K562 (cell line): ENCODE measurements around the gene NRF1. TPM values are rescaled to one million over a fixed set of nuclear protein-coding genes. Genes with fewer than 3 reads are reported as not detected.

Experiments
- ARID1B ChIP-seq: fragments of 450-650 bp; IDR thresholded peaks from 2 replicates; pipeline ENCODE4 v1.6.1; 2016; ENCODE audit warnings: antibody characterized with exemption, mild to moderate bottlenecking, inconsistent platforms
- CCNT2 ChIP-seq: IDR thresholded peaks from 2 replicates; pipeline ENCODE4 v1.6.1; 2011; ENCODE audit warnings: borderline replicate concordance, low read depth, mild to moderate bottlenecking, moderate library complexity, mixed read lengths, low read length; ENCODE audit not compliant: insufficient read length; ENCODE audit errors: extremely low read depth
- FOXP1 ChIP-seq: sonication (generic); formaldehyde crosslinking; IDR thresholded peaks from 2 replicates; pipeline ENCODE4 v1.8.0; 2022; ENCODE audit warnings: mild to moderate bottlenecking, missing genetic modification reagents
- GTF2A2 ChIP-seq: IDR thresholded peaks from 2 replicates; pipeline ENCODE4 v1.6.1; 2016; ENCODE audit warnings: mild to moderate bottlenecking, missing genetic modification characterization, missing compliant biosample characterization
- HDAC1 ChIP-seq, 2 experiments: fragments of 450-650 bp; IDR thresholded peaks; 2 replicates each; pipeline ENCODE4 v1.6.1; 2016 to 2017; ENCODE audit warnings: inconsistent platforms in 1 of 2, mild to moderate bottlenecking in 1 of 2, moderate library complexity in 1 of 2
- HNRNPK ChIP-seq: fragments of 200-400 bp; formaldehyde crosslinking; IDR thresholded peaks from one replicate; pipeline ENCODE4 v1.6.1; 2018; ENCODE audit warnings: mild to moderate bottlenecking, low read depth, low read length; ENCODE audit not compliant: poor library complexity, severe bottlenecking
- KLF13 ChIP-seq: fragments of 450-650 bp; IDR thresholded peaks from 2 replicates; pipeline ENCODE4 v1.6.1; 2016; ENCODE audit warnings: missing genetic modification characterization, low read depth, mild to moderate bottlenecking, missing compliant biosample characterization, moderate library complexity, borderline replicate concordance
- NCOA6 ChIP-seq: fragments of 450-650 bp; IDR thresholded peaks from 2 replicates; pipeline ENCODE4 v1.6.1; 2017; ENCODE audit warnings: mild to moderate bottlenecking
- NFYB ChIP-seq: IDR thresholded peaks from 2 replicates; pipeline ENCODE4 v1.6.1; 2011; ENCODE audit warnings: mild to moderate bottlenecking, moderate library complexity; ENCODE audit not compliant: insufficient read length; ENCODE audit errors: extremely low read depth
- NONO ChIP-seq, 2 experiments: fragments of 200-400 bp in 1 of 2; fragments of 450-650 bp in 1 of 2; formaldehyde crosslinking in 1 of 2; IDR thresholded peaks; 2 replicates each; pipeline ENCODE4 v1.6.1; 2017; ENCODE audit warnings: low read depth in 2 of 2, mild to moderate bottlenecking in 2 of 2, moderate library complexity in 2 of 2, low read length in 1 of 2
- NRF1 ChIP-seq, 2 experiments: fragments of 450-650 bp; IDR thresholded peaks in 1 of 2; conservative IDR thresholded peaks in 1 of 2; 2 replicates each; pipeline ENCODE4 v1.6.1; 2014; ENCODE audit warnings: mild to moderate bottlenecking in 2 of 2
- RAD21 ChIP-seq, 2 experiments: fragments of 250-450 bp in 1 of 2; fragments of 450-650 bp in 1 of 2; sonication (Bioruptor Pico) in 1 of 2; formaldehyde crosslinking in 1 of 2; IDR thresholded peaks in 1 of 2; conservative IDR thresholded peaks in 1 of 2; 2 replicates each; pipeline versions ENCODE4 v1.4.0 to v1.8.0; 2020 to 2022; ENCODE audit warnings: mild to moderate bottlenecking in 2 of 2, moderate library complexity in 1 of 2
- RNF2 ChIP-seq: sonication (generic); IDR thresholded peaks from 2 replicates; pipeline ENCODE4 v1.6.1; 2016
- TAF1 ChIP-seq: IDR thresholded peaks from 2 replicates; pipeline ENCODE4 v1.6.1; 2011; ENCODE audit warnings: mild to moderate bottlenecking, low read length, moderate library complexity; ENCODE audit not compliant: insufficient read depth, control insufficient read depth, severe bottlenecking; ENCODE audit errors: extremely low read depth
- YY1 ChIP-seq, 3 experiments: IDR thresholded peaks; 2 replicates each; pipeline ENCODE4 v1.6.1; 2011; ENCODE audit warnings: low read length in 2 of 3, mild to moderate bottlenecking in 2 of 3, moderate library complexity in 2 of 3, borderline replicate concordance in 1 of 3, control low read depth in 1 of 3, low read depth in 1 of 3; ENCODE audit not compliant: insufficient read depth in 3 of 3, insufficient replicate concordance in 2 of 3, control insufficient read depth in 1 of 3, insufficient read length in 1 of 3; ENCODE audit errors: extremely low read depth in 1 of 3
- ZNF146 ChIP-seq: IDR thresholded peaks from one replicate; pipeline ENCODE4 v1.6.1; 2018; ENCODE audit warnings: missing compliant biosample characterization; ENCODE audit not compliant: unreplicated experiment
- ZNF76 ChIP-seq: fragments of 250-450 bp; sonication (Bioruptor Pico); IDR thresholded peaks from 2 replicates; pipeline ENCODE4 v1.4.0; 2020; ENCODE audit warnings: mild to moderate bottlenecking, moderate library complexity, borderline replicate concordance
- ZSCAN32 ChIP-seq: fragments of 450-650 bp; formaldehyde crosslinking; IDR thresholded peaks from 2 replicates; pipeline ENCODE4 v1.4.0; 2020; ENCODE audit warnings: mild to moderate bottlenecking, moderate library complexity
- polyA plus RNA-seq, 8 experiments: library from polyadenylated mRNA; depleted of rRNA in 4 of 8; stranded (reverse) in 5 of 8; unstranded in 3 of 8; fragments of >200 nt; fragmentation: Nextera tagmentation in 2 of 8; fragmentation: Illumina TruSeq in 1 of 8; extraction: Ambion mirVana in 2 of 8; extraction: Trizol in 1 of 8; gene quantifications; 2 replicates each; pipeline versions ENCODE4 v1.2.1 to v1.2.3, GENCODE V29; 2011 to 2014; ENCODE audit warnings: inconsistent platforms in 1 of 8, missing spikeins in 1 of 8
- total RNA-seq, 7 experiments: library from RNA; depleted of rRNA in 6 of 7; stranded (reverse); fragments of >200 nt in 6 of 7; fragmentation: Illumina TruSeq in 2 of 7; extraction: Trizol in 2 of 7; gene quantifications; 2 replicates each; pipeline versions ENCODE4 v1.2.1 to v1.2.3, GENCODE V29; 2011 to 2021; ENCODE audit warnings: low replicate concordance in 1 of 7
- TF ChIP-seq, protein P1 (sequence below): fragments of 450-650 bp; IDR thresholded peaks from 2 replicates; pipeline ENCODE4 v1.6.1; 2016; ENCODE audit warnings: antibody characterized with exemption
- TF ChIP-seq, protein P2 (sequence below): sonication (generic); formaldehyde crosslinking; IDR thresholded peaks from 2 replicates; pipeline ENCODE4 v1.8.0; 2022; ENCODE audit warnings: mild to moderate bottlenecking, missing genetic modification reagents

NRF1 gene
- total and polyA plus RNA-seq, 9 of the 15 experiments (the other 6 are each of a cell fraction or from before 2014, with no cell fraction given), result 8.6 to 28.8 (median 20.3) TPM

DNA sequence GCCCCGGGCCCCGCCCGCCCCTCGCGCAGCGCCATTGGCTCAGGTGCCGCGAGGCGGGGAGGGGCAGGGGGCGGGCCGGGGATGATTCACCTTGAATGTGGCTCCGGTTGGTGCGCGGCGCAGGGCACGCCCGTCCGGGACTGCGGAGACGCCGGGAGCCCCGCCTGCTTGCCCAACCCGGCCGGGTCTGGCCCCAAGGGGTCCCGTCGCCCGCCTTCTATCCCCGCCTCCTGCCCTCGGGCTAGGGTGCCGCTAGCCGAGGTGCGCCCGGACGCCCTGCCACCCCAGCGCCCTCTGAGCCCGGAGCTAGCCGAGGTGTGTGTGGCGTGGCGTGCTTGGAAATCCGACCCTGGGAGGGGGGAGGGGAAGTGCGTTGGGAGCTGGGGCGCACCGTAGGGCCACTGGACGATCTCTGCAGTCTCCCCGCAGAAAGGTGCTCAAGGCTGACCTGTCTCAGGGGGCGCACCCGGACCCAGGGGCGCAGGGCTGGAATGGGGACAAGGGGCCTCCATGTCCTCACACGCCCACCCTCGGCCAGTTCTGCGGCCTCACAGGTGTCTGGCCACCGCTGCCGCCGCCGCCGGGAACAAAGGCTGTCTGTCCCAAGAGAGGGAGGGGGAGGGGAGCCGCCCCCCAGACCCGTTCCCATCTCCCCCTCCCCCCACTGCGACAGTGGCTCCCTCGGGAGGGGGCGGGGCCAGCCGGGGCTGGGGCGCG is 168.9 kb downstream of the NRF1 start (continued):
- TF ChIP-seq, protein P1, sequence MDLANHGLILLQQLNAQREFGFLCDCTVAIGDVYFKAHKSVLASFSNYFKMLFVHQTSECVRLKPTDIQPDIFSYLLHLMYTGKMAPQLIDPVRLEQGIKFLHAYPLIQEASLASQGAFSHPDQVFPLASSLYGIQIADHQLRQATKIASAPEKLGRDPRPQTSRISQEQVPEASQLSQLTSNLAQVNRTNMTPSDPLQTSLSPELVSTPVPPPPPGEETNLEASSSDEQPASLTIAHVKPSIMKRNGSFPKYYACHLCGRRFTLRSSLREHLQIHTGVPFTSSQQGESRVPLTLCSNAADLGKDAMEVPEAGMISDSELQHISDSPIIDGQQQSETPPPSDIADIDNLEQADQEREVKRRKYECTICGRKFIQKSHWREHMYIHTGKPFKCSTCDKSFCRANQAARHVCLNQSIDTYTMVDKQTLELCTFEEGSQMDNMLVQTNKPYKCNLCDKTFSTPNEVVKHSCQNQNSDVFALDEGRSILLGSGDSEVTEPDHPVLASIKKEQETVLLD, result peak; percentile 57
- TF ChIP-seq RAD21 (CRISPR knock-in tag; conservative IDR thresholded peaks at IDR 0.05 in 1 of 2, IDR thresholded peaks at IDR 0.05 in 1 of 2) (no peak), CCNT2 (peak; percentile 31), ZNF146 (CRISPR knock-in tag) (peak; percentile 4), TAF1 (no peak), HDAC1 (IDR thresholded peaks at IDR 0.05) (peak in 1 of 2 experiments; percentile 82; a peak in 3 of 4 replicates), YY1 (IDR thresholded peaks at IDR 0.05; ENCODE audit: borderline replicate concordance in 1 of 3, control insufficient read depth in 1 of 3, extremely low read depth in 1 of 3, insufficient read depth in 3 of 3, insufficient read length in 1 of 3, insufficient replicate concordance in 2 of 3, low read depth in 1 of 3, low read length in 2 of 3) (peak in 1 of 3 experiments; percentile 37), GTF2A2 (no peak), KLF13 (tag) (peak; percentile 37; the same call in 1 of the 2 replicates), HNRNPK (no peak), NONO (IDR thresholded peaks at IDR 0.05; ENCODE audit: low read depth in 2 of 2, low read length in 1 of 2) (peak in 1 of 2 experiments; percentile 69; a peak in 2 of 4 replicates), NCOA6 (peak; percentile 48), RNF2 (peak; percentile 54; the same call in 1 of the 2 replicates), FOXP1 (peak; percentile 89), ZSCAN32 (no peak), ZNF76 (no peak), NFYB (peak; percentile 19), NRF1 (conservative IDR thresholded peaks at IDR 0.05 in 1 of 2, IDR thresholded peaks at IDR 0.05 in 1 of 2) (peak; percentile 83 to 86), ARID1B (peak; percentile 52; the same call in 1 of the 2 replicates)
- TF ChIP-seq, protein P2, sequence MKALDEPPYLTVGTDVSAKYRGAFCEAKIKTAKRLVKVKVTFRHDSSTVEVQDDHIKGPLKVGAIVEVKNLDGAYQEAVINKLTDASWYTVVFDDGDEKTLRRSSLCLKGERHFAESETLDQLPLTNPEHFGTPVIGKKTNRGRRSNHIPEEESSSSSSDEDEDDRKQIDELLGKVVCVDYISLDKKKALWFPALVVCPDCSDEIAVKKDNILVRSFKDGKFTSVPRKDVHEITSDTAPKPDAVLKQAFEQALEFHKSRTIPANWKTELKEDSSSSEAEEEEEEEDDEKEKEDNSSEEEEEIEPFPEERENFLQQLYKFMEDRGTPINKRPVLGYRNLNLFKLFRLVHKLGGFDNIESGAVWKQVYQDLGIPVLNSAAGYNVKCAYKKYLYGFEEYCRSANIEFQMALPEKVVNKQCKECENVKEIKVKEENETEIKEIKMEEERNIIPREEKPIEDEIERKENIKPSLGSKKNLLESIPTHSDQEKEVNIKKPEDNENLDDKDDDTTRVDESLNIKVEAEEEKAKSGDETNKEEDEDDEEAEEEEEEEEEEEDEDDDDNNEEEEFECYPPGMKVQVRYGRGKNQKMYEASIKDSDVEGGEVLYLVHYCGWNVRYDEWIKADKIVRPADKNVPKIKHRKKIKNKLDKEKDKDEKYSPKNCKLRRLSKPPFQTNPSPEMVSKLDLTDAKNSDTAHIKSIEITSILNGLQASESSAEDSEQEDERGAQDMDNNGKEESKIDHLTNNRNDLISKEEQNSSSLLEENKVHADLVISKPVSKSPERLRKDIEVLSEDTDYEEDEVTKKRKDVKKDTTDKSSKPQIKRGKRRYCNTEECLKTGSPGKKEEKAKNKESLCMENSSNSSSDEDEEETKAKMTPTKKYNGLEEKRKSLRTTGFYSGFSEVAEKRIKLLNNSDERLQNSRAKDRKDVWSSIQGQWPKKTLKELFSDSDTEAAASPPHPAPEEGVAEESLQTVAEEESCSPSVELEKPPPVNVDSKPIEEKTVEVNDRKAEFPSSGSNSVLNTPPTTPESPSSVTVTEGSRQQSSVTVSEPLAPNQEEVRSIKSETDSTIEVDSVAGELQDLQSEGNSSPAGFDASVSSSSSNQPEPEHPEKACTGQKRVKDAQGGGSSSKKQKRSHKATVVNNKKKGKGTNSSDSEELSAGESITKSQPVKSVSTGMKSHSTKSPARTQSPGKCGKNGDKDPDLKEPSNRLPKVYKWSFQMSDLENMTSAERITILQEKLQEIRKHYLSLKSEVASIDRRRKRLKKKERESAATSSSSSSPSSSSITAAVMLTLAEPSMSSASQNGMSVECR, result peak; percentile 92
